ENCODE measurements around the gene AKAP7.

AKAP7 gene

DNA sequence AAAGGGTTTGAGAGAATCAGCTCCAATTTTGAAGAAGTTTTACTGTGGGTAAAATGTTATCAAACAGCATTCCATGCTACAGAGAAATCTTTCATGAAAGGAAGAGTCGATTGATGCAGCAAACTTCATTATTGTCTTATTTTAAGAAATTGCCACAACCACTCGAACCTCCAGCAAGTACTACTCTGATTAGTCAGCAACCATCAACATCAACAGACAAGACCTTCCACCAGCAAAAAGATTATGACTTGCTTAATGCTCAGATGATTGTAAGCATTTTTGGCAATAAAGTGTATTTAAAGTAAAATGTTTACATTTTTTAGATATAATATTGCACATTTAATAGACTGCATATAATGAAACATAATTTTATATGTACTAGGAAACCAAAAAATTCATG lies 87.5 kb downstream of the AKAP7 start:
- no peaks in the 10 kb centered on the region for H3K9me2 ChIP-seq (replicated peaks; ENCODE audit: insufficient read depth, low read length)
- no peak for TF ChIP-seq EZH2 (optimal IDR thresholded peaks at IDR 0.05; ENCODE audit: low read depth, low read length)
- no peak for TF ChIP-seq EZH2phosphoT487 (IDR thresholded peaks at IDR 0.05; ENCODE audit: low read length)
- TF ChIP-seq, protein P1, sequence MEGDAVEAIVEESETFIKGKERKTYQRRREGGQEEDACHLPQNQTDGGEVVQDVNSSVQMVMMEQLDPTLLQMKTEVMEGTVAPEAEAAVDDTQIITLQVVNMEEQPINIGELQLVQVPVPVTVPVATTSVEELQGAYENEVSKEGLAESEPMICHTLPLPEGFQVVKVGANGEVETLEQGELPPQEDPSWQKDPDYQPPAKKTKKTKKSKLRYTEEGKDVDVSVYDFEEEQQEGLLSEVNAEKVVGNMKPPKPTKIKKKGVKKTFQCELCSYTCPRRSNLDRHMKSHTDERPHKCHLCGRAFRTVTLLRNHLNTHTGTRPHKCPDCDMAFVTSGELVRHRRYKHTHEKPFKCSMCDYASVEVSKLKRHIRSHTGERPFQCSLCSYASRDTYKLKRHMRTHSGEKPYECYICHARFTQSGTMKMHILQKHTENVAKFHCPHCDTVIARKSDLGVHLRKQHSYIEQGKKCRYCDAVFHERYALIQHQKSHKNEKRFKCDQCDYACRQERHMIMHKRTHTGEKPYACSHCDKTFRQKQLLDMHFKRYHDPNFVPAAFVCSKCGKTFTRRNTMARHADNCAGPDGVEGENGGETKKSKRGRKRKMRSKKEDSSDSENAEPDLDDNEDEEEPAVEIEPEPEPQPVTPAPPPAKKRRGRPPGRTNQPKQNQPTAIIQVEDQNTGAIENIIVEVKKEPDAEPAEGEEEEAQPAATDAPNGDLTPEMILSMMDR (IDR thresholded peaks at IDR 0.05; ENCODE audit: low read length) = no peak
- H3K36me3 ChIP-seq (replicated peaks; ENCODE audit: insufficient read depth, low read length) = no peaks in the 10 kb centered on the region
- no peaks in the 10 kb centered on the region for H3K9me3 ChIP-seq (replicated peaks; ENCODE audit: insufficient read depth, low read length)
- no peak overlapping the region for H3K4me2 ChIP-seq (ENCODE audit: low read depth, low read length)
- H3K79me2 ChIP-seq (ENCODE audit: low read length) = no peaks in the 10 kb centered on the region
- no peak overlapping the region for H3K27ac ChIP-seq (ENCODE audit: low read length)
- no peaks in the 10 kb centered on the region for H3K4me1 ChIP-seq (ENCODE audit: low read length)
- H3K9ac ChIP-seq (ENCODE audit: low read length) = no peak overlapping the region
- no peaks in the 10 kb centered on the region for H3K27me3 ChIP-seq (replicated peaks; ENCODE audit: insufficient read depth, low read length)
- no peaks in the 10 kb centered on the region for H3F3A ChIP-seq (ENCODE audit: insufficient read depth, low read length)
- H2AFZ ChIP-seq (ENCODE audit: low read length) = no peak overlapping the region
- no peak for DNase-seq
- no peaks in the 10 kb centered on the region for H4K20me1 ChIP-seq (ENCODE audit: insufficient read depth, low read length)
- no peak overlapping the region for H3K4me3 ChIP-seq (ENCODE audit: low read length)

DNA sequence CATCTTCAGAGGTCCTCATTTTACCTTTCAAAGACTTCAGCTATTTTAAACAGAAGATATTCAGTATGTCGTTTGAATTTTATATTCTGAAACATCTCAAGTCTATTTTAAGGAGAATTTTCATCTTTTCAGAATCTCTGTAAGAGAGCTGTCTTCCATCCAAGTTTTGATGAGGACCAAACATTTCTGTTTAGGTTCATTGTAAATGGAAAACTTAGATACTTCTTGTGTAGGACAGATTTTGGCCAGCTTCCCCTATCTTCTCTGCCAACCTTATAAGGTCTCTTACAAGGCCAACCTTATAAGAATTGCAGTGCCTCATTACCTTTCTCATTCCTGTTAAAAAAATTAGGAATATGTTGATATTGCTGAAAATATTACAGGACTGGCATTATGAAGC lies 88.1 kb downstream of the AKAP7 start:
- Histone ChIP-seq H3K27ac (ENCODE audit: low read length) (no peak overlapping the region), H3K4me3 (ENCODE audit: low read length) (no peak overlapping the region), H2AFZ (ENCODE audit: low read length) (no peak overlapping the region), H3K9ac (ENCODE audit: low read length) (no peak overlapping the region), H3K4me1 (ENCODE audit: low read length) (no peaks in the 10 kb centered on the region), H3K4me2 (ENCODE audit: low read depth, low read length) (no peak overlapping the region), H3K9me3 (replicated peaks; ENCODE audit: insufficient read depth, low read length) (no peaks in the 10 kb centered on the region), H3K27me3 (replicated peaks; ENCODE audit: insufficient read depth, low read length) (no peaks in the 10 kb centered on the region), H4K20me1 (ENCODE audit: insufficient read depth, low read length) (no peaks in the 10 kb centered on the region), H3K36me3 (replicated peaks; ENCODE audit: insufficient read depth, low read length) (no peaks in the 10 kb centered on the region), H3K79me2 (ENCODE audit: low read length) (no peaks in the 10 kb centered on the region), H3F3A (ENCODE audit: insufficient read depth, low read length) (no peaks in the 10 kb centered on the region), H3K9me2 (replicated peaks; ENCODE audit: insufficient read depth, low read length) (no peaks in the 10 kb centered on the region)
- no peak for DNase-seq
- TF ChIP-seq, protein P1 (IDR thresholded peaks at IDR 0.05; ENCODE audit: low read length) = no peak
- TF ChIP-seq EZH2 (optimal IDR thresholded peaks at IDR 0.05; ENCODE audit: low read depth, low read length) (no peak), EZH2phosphoT487 (IDR thresholded peaks at IDR 0.05; ENCODE audit: low read length) (no peak)

DNA sequence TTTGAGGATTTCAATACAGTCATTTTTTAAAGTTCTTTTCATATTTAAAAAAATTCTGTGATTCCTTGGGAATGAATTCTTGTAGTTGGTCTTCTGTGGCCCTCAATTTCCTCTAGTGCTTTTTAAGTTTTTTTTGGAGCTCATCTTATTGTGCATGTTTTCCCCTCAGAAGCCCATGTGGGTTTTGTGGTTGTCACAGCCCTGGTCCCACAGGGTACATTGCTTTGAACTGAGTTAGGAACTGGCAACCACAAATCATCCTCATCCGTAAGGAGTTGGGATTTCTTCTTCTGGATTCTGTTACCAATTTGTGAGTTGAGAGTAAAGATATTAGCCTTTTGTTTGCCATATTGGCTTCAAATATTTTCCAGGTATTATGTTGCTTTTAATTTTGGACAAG lies 89.9 kb downstream of the AKAP7 start:
- no peak for DNase-seq
- Histone ChIP-seq H3K9me2 (replicated peaks; ENCODE audit: insufficient read depth, low read length) (no peaks in the 10 kb centered on the region), H3K79me2 (ENCODE audit: low read length) (no peaks in the 10 kb centered on the region), H2AFZ (ENCODE audit: low read length) (no peak overlapping the region), H3K4me3 (ENCODE audit: low read length) (no peak overlapping the region), H3K27ac (ENCODE audit: low read length) (no peak overlapping the region), H3F3A (ENCODE audit: insufficient read depth, low read length) (no peaks in the 10 kb centered on the region), H3K36me3 (replicated peaks; ENCODE audit: insufficient read depth, low read length) (no peaks in the 10 kb centered on the region), H3K4me1 (ENCODE audit: low read length) (no peaks in the 10 kb centered on the region), H3K9ac (ENCODE audit: low read length) (no peak overlapping the region), H3K9me3 (replicated peaks; ENCODE audit: insufficient read depth, low read length) (no peaks in the 10 kb centered on the region), H3K4me2 (ENCODE audit: low read depth, low read length) (no peak overlapping the region), H3K27me3 (replicated peaks; ENCODE audit: insufficient read depth, low read length) (no peaks in the 10 kb centered on the region), H4K20me1 (ENCODE audit: insufficient read depth, low read length) (no peaks in the 10 kb centered on the region)
- TF ChIP-seq EZH2 (optimal IDR thresholded peaks at IDR 0.05; ENCODE audit: low read depth, low read length) (no peak), EZH2phosphoT487 (IDR thresholded peaks at IDR 0.05; ENCODE audit: low read length) (no peak)
- TF ChIP-seq, protein P1 (IDR thresholded peaks at IDR 0.05; ENCODE audit: low read length) = no peak

All from MM.1S (cell line).